OCI-LY3 (cell line): ENCODE results near the gene RMI2.

Experiments
- H2AFZ ChIP-seq: fragments of 200-600, 300-600 bp; shearing (Covaris generic); 2 replicates; pipeline ENCODE4 v1.6.0; 2014; ENCODE audit warnings: antibody characterized with exemption, low read depth, low read length
- H3K27ac ChIP-seq: fragments of 200-600, 300-600 bp; sonication (generic); 2 replicates; pipeline ENCODE4 v1.5.1; 2014; ENCODE audit warnings: mild to moderate bottlenecking, low read length, moderate library complexity, mixed read lengths
- H3K27me3 ChIP-seq: fragments of 200-600, 300-600 bp; sonication (generic); 2 replicates; pipeline ENCODE4 v1.6.1; 2014; ENCODE audit warnings: low read depth, low read length, mixed read lengths
- H3K36me3 ChIP-seq: fragments of 200-600, 300-600 bp; sonication (generic); replicated peaks from 2 replicates; pipeline ENCODE3; 2014; ENCODE audit warnings: low read depth, low read length, mixed read lengths
- H3K4me1 ChIP-seq: fragments of 300-600, 200-600 bp; sonication (generic); 2 replicates; pipeline ENCODE4 v1.6.1; 2014; ENCODE audit warnings: low read length, mixed read lengths
- H3K4me2 ChIP-seq: fragments of 200-600, 300-600 bp; sonication (generic); 2 replicates; pipeline ENCODE4 v1.6.1; 2014; ENCODE audit warnings: low read length, mixed read lengths
- H3K4me3 ChIP-seq: fragments of 300-600, 200-600 bp; sonication (generic); 2 replicates; pipeline ENCODE4 v1.5.1; 2014; ENCODE audit warnings: antibody characterized with exemption, mild to moderate bottlenecking, low read length, moderate library complexity
- H3K79me2 ChIP-seq: fragments of 300-600, 200-600 bp; shearing (Covaris generic); 2 replicates; pipeline ENCODE4 v1.6.1; 2014; ENCODE audit warnings: mild to moderate bottlenecking, low read length, mixed read lengths
- H3K9ac ChIP-seq: fragments of 300-600, 200-600 bp; shearing (Covaris generic); 2 replicates; pipeline ENCODE4 v1.6.0; 2014; ENCODE audit warnings: mild to moderate bottlenecking, low read length, moderate library complexity
- H3K9me3 ChIP-seq: fragments of 200-600, 300-600 bp; shearing (Covaris generic); 2 replicates; pipeline ENCODE4 v1.6.1; 2014; ENCODE audit warnings: low read length, mixed read lengths; ENCODE audit not compliant: insufficient read depth
- H4K20me1 ChIP-seq: fragments of 200-600, 300-600 bp; sonication (generic); 2 replicates; pipeline ENCODE4 v1.6.1; 2016; ENCODE audit warnings: low read length, mixed read lengths; ENCODE audit not compliant: insufficient read depth
- EZH2phosphoT487 ChIP-seq: fragments of 200-600 bp; shearing (Covaris generic); IDR thresholded peaks from 2 replicates; pipeline ENCODE4 v1.6.1; 2018; ENCODE audit warnings: antibody characterized with exemption, mixed run types, low read depth
- TF ChIP-seq, protein P1 (sequence below): fragments of 200-600, 300-600 bp; sonication (generic); IDR thresholded peaks from 2 replicates; pipeline ENCODE4 v1.5.1; 2014; ENCODE audit warnings: antibody characterized with exemption, low read length, low read depth

The RMI2 gene

DNA sequence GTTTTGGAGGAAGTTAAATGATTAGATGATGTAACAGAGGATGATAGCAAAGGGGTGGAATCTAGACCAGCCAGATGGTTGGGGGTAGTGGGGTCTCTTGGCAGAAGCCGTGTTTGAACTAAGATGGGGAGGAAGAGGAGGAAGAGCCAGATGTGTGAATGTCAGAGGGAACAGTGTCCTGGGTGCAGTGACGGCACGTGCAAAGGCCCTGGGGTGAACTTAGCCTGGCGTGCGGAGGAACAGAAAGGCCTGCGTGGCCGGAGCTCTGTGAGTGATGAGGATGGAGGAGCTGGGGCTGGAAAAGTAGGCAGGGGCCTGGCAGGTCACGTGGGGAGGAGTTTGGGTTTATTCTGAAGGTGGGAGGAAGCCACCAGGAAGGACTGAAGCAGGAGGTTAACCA, 26.4 kb upstream of the RMI2 start:
- TF ChIP-seq EZH2phosphoT487 = no peak
- TF ChIP-seq, protein P1, sequence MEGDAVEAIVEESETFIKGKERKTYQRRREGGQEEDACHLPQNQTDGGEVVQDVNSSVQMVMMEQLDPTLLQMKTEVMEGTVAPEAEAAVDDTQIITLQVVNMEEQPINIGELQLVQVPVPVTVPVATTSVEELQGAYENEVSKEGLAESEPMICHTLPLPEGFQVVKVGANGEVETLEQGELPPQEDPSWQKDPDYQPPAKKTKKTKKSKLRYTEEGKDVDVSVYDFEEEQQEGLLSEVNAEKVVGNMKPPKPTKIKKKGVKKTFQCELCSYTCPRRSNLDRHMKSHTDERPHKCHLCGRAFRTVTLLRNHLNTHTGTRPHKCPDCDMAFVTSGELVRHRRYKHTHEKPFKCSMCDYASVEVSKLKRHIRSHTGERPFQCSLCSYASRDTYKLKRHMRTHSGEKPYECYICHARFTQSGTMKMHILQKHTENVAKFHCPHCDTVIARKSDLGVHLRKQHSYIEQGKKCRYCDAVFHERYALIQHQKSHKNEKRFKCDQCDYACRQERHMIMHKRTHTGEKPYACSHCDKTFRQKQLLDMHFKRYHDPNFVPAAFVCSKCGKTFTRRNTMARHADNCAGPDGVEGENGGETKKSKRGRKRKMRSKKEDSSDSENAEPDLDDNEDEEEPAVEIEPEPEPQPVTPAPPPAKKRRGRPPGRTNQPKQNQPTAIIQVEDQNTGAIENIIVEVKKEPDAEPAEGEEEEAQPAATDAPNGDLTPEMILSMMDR = no peak
- H3K27me3 ChIP-seq = peaks cover 10% of the 10 kb centered on the region
- no peaks in the 10 kb centered on the region for H3K79me2 ChIP-seq
- no peaks in the 10 kb centered on the region for H3K9me3 ChIP-seq
- H3K36me3 ChIP-seq = no peaks in the 10 kb centered on the region
- H3K9ac ChIP-seq = no peak overlapping the region
- no peak overlapping the region for H3K27ac ChIP-seq
- H4K20me1 ChIP-seq = no peaks in the 10 kb centered on the region
- no peak overlapping the region for H3K4me3 ChIP-seq
- peaks cover 5% of the 10 kb centered on the region; the same call in 1 of the 2 replicates for H3K4me1 ChIP-seq
- no peak overlapping the region for H2AFZ ChIP-seq
- no peak overlapping the region for H3K4me2 ChIP-seq

DNA sequence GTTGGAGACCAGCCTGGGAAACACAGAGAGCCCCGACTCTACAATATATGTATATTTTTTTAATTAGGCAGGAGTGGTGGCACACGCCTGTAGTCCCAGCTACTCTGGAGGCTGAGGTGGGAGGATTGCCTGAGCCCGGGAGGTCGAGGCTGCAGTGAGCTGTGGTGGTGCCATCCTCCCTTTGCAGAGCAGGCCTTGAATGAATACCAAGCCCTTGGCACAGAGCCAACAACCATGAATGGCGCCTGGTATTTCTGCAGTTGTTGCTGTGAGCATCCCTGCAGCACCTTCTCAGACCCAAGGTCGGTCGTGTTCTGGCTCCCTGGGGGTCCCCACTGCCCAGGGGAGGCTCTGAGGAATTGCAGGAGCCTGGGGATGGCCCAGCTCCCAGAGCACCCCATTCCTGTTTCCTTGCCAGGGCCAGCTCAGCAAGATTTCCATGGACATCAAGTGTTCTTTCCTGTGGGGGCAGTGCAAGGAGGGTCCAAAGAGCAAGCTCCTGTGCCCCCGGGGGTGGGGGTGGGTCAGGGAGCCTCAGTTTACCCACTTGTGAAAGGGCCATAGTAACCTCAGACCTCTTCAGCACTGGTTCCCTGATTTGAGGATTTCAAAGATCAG, 25.6 kb upstream of the RMI2 start:
- TF ChIP-seq EZH2phosphoT487 = no peak
- TF ChIP-seq, protein P1 = no peak
- no peaks in the 10 kb centered on the region for H3K79me2 ChIP-seq
- no peak overlapping the region for H3K4me2 ChIP-seq
- H3K27me3 ChIP-seq = peaks cover 10% of the 10 kb centered on the region
- H3K4me3 ChIP-seq = no peak overlapping the region
- no peaks in the 10 kb centered on the region for H3K36me3 ChIP-seq
- H2AFZ ChIP-seq = no peak overlapping the region
- H3K4me1 ChIP-seq = peaks cover 5% of the 10 kb centered on the region; the same call in 1 of the 2 replicates
- H3K27ac ChIP-seq = no peak overlapping the region
- no peak overlapping the region for H3K9ac ChIP-seq
- H4K20me1 ChIP-seq = no peaks in the 10 kb centered on the region
- no peaks in the 10 kb centered on the region for H3K9me3 ChIP-seq

DNA sequence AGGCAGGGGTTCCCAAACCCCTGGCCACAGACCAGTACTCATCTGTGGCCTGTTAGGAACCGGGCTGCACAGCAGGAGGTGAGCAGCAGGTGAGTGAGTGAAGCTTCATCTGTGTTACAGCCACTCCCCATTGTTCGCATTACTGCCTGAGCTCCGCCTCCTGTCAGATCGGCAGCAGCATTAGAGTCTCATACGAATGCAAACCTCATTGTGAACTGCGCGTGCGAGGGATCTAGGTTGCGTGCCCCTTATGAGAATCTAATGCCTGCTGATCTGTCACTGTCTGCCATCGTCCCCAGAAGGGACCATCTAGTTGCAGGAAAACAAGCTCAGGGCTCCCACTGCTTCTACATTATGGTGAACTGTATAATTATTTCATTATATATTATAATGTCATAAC, 25.1 kb upstream of the RMI2 start:
- Histone ChIP-seq H3K9ac (no peak overlapping the region), H4K20me1 (no peaks in the 10 kb centered on the region), H2AFZ (no peak overlapping the region), H3K4me1 (peaks cover 7% of the 10 kb centered on the region), H3K4me2 (no peak overlapping the region), H3K9me3 (no peaks in the 10 kb centered on the region), H3K79me2 (no peaks in the 10 kb centered on the region), H3K27me3 (peaks cover 10% of the 10 kb centered on the region), H3K4me3 (no peak overlapping the region), H3K36me3 (no peaks in the 10 kb centered on the region), H3K27ac (no peak overlapping the region)
- TF ChIP-seq, protein P1 = no peak
- TF ChIP-seq EZH2phosphoT487 = no peak

DNA sequence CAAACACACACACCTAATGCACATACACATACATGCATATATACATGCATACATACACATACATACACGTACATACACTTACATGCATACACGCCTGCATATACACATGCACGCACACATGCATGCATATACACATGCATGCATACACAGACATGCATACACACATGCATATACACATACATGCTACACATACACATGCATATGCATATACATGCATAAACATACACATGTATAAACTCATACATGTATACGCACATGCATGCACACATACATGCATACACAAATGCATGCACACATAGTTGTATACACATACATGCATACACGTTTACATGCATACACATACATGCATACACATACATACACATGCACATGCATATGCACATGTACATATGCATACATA, 23.6 kb upstream of the RMI2 start:
- H3K27me3 ChIP-seq = peaks cover 3% of the 10 kb centered on the region
- no peak overlapping the region for H2AFZ ChIP-seq
- H3K79me2 ChIP-seq = no peaks in the 10 kb centered on the region
- H3K4me3 ChIP-seq = no peak overlapping the region
- peaks cover 19% of the 10 kb centered on the region for H3K4me1 ChIP-seq
- no peak overlapping the region for H3K9ac ChIP-seq
- no peak overlapping the region for H3K4me2 ChIP-seq
- H3K27ac ChIP-seq = no peak overlapping the region
- H3K9me3 ChIP-seq = no peaks in the 10 kb centered on the region
- TF ChIP-seq, protein P1 = no peak
- no peak for TF ChIP-seq EZH2phosphoT487
- no peaks in the 10 kb centered on the region for H3K36me3 ChIP-seq
- H4K20me1 ChIP-seq = no peaks in the 10 kb centered on the region
